Ovary (tissue), 3 donors: ENCODE measurements around the gene NOL6.
"Not testable (repeated sequence)": the region's sequence is repeated elsewhere in the genome, so short reads cannot be mapped to it uniquely, and the experiment has no call there.

Experiments used
- EP300 ChIP-seq: sonication (generic); formaldehyde crosslinking; IDR thresholded peaks from one replicate; pipeline ENCODE4 v1.6.1; 2017; ENCODE audit warnings: antibody characterized with exemption
- POLR2A ChIP-seq: fragments of 450-650 bp; IDR thresholded peaks from one replicate; pipeline ENCODE4 v1.6.1; 2017; ENCODE audit warnings: antibody characterized with exemption, mild to moderate bottlenecking, moderate library complexity
- TF ChIP-seq, protein P1 (sequence below), 3 donors: fragments of 450-650 bp in 2 of 3; fragments of 200-600 bp in 1 of 3; IDR thresholded peaks; one replicate each; pipeline versions ENCODE4 v1.5.1 to v1.8.0; 2016 to 2022; ENCODE audit warnings: antibody characterized with exemption in 3 of 3, mild to moderate bottlenecking in 1 of 3
- donor health status: DM: no; HTN: no; CAD: no.

DNA sequence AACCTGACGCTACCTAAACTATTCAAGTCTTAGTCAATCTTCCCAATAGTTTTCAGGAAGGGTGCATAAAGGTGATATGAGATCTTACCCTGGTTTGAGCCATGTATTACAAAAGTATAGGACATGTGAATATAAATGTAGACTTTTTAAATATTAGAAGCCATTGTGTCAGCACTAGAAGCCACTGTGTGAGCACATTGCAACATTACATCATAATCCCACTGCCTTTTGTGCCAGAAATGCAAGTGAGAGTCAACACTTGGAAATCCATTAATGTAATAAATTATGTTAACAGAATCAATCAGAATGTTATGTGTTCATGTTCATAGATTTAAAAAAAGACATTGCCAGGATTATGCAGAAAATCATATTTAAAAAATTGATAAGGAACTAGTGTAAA is 42.7 kb upstream of the NOL6 start:
- TF ChIP-seq, protein P1, sequence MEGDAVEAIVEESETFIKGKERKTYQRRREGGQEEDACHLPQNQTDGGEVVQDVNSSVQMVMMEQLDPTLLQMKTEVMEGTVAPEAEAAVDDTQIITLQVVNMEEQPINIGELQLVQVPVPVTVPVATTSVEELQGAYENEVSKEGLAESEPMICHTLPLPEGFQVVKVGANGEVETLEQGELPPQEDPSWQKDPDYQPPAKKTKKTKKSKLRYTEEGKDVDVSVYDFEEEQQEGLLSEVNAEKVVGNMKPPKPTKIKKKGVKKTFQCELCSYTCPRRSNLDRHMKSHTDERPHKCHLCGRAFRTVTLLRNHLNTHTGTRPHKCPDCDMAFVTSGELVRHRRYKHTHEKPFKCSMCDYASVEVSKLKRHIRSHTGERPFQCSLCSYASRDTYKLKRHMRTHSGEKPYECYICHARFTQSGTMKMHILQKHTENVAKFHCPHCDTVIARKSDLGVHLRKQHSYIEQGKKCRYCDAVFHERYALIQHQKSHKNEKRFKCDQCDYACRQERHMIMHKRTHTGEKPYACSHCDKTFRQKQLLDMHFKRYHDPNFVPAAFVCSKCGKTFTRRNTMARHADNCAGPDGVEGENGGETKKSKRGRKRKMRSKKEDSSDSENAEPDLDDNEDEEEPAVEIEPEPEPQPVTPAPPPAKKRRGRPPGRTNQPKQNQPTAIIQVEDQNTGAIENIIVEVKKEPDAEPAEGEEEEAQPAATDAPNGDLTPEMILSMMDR (IDR thresholded peaks at IDR 0.05) = not testable (repeated sequence)
- TF ChIP-seq POLR2A, EP300: not testable (repeated sequence)
